Fibroblast of villous mesenchyme (primary cell): ENCODE results near the gene NFIA. TPM values are rescaled to one million over a fixed set of nuclear protein-coding genes. Genes with fewer than 3 reads are reported as not detected.
A peak's percentile ranks its signal among the peaks of the same experiment; 100 is the strongest.

ENCODE experiments used
- DNase-seq: peaks from one replicate; pipeline ENCODE4 v3.0.0-alpha.2; 2010; ENCODE audit warnings: low read depth
- H3K4me3 ChIP-seq: 2 replicates; pipeline ENCODE4 v1.5.1; 2011; ENCODE audit warnings: low read depth, mild to moderate bottlenecking, low read length
- CTCF ChIP-seq: IDR thresholded peaks from 2 replicates; pipeline ENCODE4 v1.5.1; 2012; ENCODE audit warnings: low read depth, mild to moderate bottlenecking, low read length; ENCODE audit not compliant: insufficient read depth
- total RNA-seq: library from RNA; depleted of rRNA; stranded (reverse); fragments of >200 nt; gene quantifications from 2 replicates; pipeline ENCODE4 v1.2.3, GENCODE V29; 2012

The NFIA gene
- total RNA-seq, 1 donor, result 10.4 TPM

GRCh38 chr1:61278966-61279365 lies 196.6 kb downstream of the NFIA start:
- H3K4me3 ChIP-seq, result no peak overlapping the region
- no peak for DNase-seq
- TF ChIP-seq CTCF, result no peak

- no peak for TF ChIP-seq CTCF
- DNase-seq, result no peak
- H3K4me3 ChIP-seq, result no peak overlapping the region
Observed at GRCh38 chr1:61279570-61279969, 197.2 kb downstream of the NFIA start.

GRCh38 chr1:61280452-61280851 lies 198.1 kb downstream of the NFIA start:
- no peak overlapping the region for H3K4me3 ChIP-seq
- no peak for TF ChIP-seq CTCF
- no peak for DNase-seq

- DNase-seq, result peak; percentile 69
- TF ChIP-seq CTCF, result no peak
- H3K4me3 ChIP-seq, result no peak overlapping the region
Observed at GRCh38 chr1:61282387-61282786, 200.0 kb downstream of the NFIA start.

- TF ChIP-seq CTCF, result no peak
- no peak overlapping the region for H3K4me3 ChIP-seq
Observed at GRCh38 chr1:61284248-61284854, 202.0 kb downstream of the NFIA start.

GRCh38 chr1:61284936-61285335 lies 202.6 kb downstream of the NFIA start:
- H3K4me3 ChIP-seq, result no peak overlapping the region
- no peak for DNase-seq
- TF ChIP-seq CTCF, result no peak

More at GRCh38 chr1:61284248-61284854, 202.0 kb downstream of the NFIA start:
- DNase-seq, result no peak

- TF ChIP-seq CTCF, result no peak
- no peak for DNase-seq
- no peak overlapping the region for H3K4me3 ChIP-seq
Observed at GRCh38 chr1:61285371-61285885, 203.1 kb downstream of the NFIA start.
